GM19035 (cell line): Measurements from ENCODE around the gene ENPP4.
A peak's percentile ranks its signal among the peaks of the same experiment; 100 is the strongest.
"Not testable (repeated sequence)": the region's sequence is repeated elsewhere in the genome, so short reads cannot be mapped to it uniquely, and the experiment has no call there.

ENCODE experiments used
- ATAC-seq: cut with Tn5 transposase; IDR thresholded peaks from one replicate; pipeline ENCODE4 v1.9.1; 2021; ENCODE audit not compliant: unreplicated experiment

Gene ENPP4

DNA sequence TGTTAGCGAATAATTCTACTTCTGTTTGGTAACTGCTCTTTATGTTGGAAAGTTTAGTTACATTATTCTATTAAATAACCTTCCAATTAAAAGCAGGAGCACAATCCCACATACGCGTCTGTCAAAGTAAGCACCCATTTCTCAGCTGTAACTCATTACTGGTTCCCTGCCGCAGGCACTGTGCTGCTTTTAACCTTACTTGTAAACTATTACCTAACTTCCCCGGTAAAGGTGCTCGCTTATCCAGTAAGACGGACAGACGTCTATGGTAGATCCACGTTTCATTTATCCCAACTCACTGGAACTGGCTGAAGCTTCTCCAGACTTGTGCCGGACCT lies 529 bp upstream of the ENPP4 start:
- peak; percentile 12 for ATAC-seq

DNA sequence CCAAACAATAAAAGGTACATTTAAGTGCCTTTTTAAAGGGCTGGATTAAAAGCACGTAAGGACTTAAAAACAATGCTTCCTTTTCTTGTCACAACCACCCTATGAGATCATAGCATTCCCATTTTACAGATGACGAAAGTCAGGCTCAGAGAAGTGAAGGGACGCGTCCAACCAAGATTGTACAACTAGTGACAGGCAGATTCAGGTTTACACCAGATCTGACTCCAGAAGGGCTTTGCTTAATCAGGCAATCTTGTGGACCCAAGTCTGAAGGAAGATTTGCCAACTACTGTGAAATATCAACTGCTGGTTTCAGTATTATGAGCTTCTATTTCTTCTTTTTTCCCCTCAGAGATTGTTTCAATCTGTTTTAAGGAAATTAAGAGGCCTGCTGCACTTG lies 877 bp downstream of the ENPP4 start:
- ATAC-seq: no peak

- not testable (repeated sequence) for ATAC-seq
These were observed 1.5 kb downstream of the ENPP4 start for GRCh38 chr6:46131291-46131690.

DNA sequence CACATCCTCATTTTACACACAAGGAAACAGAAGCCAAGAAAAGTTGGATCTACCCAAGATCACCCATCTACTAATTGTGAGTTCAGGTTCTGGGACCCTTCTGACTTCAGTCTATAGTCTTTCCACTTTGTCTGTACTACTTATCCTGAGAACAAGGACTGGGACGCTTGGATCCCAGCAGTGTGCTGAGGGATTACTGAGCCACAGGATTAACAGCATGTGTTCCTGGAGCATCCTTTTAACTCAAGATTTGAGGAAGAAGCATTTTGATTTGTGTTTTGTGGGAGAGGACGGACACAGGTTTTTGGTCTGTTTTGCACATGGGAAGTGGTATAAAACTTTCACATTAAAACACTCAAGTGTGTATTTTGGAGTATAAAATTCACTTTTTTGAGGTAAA lies 4.4 kb downstream of the ENPP4 start:
- no peak for ATAC-seq

DNA sequence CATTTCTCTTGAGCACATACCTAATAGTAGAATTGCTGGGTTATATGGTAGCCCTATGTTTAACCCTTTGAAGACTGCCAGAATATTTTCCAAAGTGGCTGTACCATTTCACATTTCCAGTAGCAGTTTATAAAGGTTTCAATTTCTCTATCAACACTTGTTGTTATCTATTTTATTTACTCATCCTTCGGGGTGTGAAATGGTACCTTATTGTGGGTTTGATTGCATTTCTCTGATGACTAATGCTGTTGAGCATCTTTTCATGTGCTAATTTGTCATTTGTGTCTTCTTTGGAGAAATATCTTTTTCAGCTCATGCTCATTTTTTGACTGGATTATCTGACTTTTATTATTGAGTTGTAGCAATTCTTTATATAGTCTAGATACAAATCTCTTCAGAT lies 5.4 kb downstream of the ENPP4 start:
- ATAC-seq: no peak

GRCh38 chr6:46136831-46137230 lies 7.0 kb downstream of the ENPP4 start:
- ATAC-seq: no peak

DNA sequence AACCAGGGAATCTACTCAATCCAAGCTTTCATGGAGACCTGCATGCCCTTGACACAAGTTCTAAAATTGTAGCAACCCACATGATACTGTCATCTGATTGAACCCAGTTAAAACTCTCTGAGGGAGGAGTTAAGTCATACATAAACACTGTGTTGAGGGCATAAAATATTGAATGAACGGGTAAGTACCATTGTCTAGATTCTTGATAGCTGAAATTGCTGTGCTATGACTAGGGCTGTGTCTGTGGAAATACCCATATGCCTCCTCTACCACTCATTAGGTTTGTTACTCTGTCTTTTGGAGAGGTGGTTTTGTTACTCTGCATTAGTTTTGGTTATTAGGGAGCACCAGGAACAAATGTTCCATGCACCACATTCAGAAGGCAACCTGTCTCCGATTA lies 7.6 kb downstream of the ENPP4 start:
- ATAC-seq: peak; percentile 55

- peak; percentile 64 for ATAC-seq
These were observed 8.5 kb downstream of the ENPP4 start for GRCh38 chr6:46138281-46138680.

DNA sequence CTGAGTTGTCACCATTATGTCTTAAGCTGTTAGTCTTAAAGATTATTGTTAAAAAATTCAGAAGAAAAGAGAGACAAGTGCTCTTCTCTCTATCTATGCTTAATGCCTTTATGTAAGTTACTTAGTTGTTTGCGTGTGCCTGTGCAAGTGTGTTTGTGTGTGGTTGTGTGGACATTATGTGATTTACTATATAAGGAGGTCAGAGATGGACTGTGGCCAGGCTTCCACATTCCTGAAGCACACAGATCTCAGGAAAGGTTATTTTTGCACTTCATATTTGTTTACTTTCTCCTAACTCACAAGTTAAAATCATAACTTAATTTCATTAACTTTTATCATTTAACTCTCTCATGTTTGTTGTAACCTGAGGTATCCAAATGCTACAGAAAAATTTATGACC lies 14.5 kb downstream of the ENPP4 start:
- ATAC-seq: no peak

DNA sequence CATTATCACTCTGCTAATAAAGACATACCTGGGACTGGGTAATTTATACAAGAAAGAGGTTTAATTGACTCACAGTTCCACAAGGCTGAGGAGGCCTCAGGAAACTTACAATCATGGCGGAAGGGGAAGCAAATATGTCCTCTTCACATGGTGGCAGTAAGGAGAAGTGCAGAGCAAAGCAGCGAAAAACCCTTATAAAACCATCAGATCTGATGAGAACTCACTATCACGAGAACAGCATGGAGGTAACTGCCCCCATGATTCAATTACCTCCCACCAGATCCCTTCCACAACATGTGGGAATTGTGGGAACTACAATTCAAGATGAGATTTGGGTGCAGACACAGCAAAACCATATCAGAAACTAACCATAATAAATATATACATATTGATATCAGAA lies 19.3 kb downstream of the ENPP4 start:
- ATAC-seq: not testable (repeated sequence)

GRCh38 chr6:46156701-46157100 lies 26.9 kb downstream of the ENPP4 start:
- ATAC-seq: no peak

GRCh38 chr6:46159229-46159628 lies 29.4 kb downstream of the ENPP4 start:
- ATAC-seq: no peak

DNA sequence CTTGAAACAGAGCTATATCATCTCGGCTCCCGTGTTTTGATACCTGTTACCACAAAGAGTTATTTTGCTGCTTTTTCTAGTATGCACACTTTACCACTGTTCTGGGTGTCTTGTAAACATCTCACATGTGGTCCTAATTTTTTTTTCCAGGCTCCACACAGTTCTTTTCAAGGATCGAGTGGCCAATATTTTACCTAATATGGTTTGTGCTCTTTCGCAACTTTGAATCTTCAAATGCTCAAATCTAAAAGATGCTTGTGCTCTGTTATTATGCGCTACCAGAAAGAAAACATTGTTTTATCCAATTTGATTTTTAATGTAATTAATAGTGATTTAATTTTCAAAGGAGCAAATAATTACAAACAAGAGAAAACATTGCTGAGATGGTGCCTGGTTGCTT lies 30.3 kb downstream of the ENPP4 start:
- ATAC-seq: no peak

DNA sequence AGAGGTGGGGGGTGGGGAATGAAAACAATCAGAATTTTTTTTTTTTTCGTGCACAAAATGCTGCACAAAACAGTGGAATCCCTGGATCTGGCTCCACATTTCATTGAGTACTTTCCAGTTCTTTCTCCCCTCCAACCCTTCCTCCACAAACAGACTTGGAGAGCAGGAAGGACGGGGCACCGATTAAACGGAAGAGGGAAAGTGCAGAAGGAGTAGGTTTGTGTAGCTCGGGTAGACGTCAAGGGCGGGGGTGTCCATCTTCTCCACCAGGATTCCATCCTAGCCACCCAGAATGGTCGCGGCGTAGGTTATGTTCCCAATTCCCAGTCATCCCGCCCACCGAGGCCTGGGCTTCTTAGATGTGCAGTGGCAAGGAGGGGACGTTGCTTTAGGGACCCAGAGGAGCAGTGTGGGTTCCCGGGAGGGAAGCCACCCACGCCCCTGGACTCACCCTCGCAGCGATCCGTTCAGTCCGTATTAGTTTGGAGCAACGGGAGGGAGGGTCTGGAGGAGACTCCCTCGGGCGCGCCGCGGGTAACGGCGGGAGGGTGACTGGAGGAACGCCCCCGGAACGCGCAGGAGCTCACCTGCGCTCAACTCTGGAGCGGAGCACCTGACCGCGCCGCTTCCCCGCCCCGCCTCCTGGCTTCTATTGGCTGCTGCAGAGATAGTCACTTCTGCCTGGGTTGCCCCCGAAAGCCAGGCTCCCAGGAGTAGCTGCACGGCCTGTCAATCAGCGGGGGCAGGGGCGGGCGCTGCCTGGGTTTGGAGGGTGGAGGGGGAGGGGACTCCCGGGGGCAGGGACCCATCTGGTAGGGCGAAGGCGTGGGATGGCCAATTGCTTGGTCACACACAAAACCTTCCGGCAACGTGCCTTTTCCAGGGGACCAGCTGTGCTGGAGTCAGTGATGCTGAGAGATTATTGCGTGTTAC lies 40.8 kb downstream of the ENPP4 start, which contains the start of gene ENPP5:
ENPP5 (minus strand) TSS at position 624 of the 933 bp plus-strand sequence. CDS start 2,718 bp downstream, outside the sequence.
- peak; percentile 89 for ATAC-seq

DNA sequence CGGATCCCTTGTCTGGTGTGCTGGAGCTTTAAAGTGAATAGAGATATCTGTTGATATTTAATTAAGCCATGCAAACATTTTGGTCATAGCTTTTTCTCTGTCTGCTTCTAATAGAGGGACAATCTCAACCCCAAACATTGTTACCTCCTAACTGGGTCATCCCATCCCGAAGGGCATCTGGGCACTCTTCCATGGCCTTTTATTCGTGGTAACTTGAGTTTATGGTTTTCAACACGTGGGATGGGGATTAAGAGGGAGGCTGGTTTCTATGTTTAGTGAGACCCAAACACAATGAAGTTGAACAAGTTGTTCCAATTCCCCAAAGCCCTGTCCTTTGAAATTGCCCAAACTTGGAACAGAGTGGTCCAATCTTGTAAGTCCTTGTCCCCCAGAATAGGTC lies 42.4 kb downstream of the ENPP4 start:
- ATAC-seq: no peak

DNA sequence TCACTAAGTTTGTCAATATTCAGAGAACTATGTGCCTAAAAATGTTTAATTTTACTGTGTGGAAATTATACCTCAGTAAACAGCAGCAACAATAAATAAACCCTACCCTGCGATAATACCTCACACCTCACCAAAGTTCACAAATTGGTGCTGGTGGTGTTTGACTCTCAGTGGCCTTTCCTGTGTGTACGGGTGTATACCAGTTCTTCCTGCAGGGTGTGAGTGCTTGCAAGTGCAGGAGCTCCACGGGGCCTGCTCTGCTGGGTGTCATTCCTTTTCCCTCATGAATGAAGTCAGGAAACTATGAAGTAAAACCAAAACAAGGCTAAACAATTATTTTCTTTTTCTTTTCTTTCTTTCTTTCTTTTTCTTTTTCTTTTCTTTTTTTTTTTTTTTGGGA lies 45.1 kb downstream of the ENPP4 start:
- ATAC-seq: no peak

DNA sequence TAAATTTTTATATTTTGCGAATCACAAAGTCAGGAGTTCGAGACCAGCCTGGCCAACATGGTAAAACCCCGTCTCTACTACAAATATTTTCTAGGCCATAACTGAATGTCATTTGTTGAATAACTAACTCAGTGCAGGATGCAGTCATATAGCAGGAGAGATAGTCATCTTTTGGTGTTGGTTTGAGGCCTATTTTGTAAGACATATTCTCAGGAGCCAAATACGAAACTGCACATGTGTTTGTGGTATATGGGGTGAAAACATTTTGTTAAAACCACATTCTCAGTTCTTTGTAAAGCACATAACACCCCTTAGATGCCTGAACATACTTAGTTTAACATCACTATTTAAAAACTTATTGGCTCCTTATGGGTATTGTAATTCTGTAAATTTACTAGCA lies 45.7 kb downstream of the ENPP4 start:
- ATAC-seq: peak; percentile 74

- ATAC-seq: peak; percentile 51
These were observed 46.2 kb downstream of the ENPP4 start for GRCh38 chr6:46175976-46176375.

DNA sequence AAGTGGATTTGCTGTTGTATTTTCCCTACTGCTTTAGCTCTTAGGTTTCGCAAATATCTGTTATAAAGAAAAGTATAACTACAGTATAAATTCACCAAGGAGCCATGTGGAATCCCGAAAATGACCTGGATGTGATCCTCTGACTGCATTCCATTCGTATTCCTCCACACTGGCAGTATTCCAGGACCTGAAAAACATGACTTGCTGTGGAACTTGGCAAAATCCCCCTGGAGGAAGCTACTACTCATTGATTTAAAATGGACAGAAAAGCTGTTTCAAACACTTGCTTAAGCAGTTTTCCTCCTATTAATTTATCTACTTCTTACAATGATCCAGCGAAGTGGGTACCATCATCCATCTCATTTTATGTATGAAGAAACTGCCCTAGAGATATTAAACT lies 54.3 kb downstream of the ENPP4 start:
- ATAC-seq: no peak

GRCh38 chr6:46186583-46186982 lies 56.8 kb downstream of the ENPP4 start:
- ATAC-seq: no peak

DNA sequence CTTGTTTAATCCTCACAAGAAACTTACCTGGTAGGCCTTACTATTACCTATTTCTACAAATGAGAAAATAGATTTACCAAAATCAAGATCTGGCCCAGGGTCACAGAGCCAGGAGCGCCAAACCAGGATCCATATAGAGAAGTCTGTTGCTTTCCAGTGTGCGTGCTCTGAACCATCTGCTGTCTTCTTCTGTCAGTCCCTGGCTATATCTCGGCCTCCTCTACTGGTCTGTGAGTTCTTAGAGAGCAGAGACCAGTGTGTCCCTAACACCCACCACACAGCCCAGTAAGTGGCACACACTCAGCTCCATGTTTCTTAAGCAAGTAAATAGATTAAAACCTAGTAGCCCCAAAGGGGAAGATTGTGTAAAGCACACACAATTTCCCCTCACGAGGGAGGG lies 59.9 kb downstream of the ENPP4 start:
- no peak for ATAC-seq

DNA sequence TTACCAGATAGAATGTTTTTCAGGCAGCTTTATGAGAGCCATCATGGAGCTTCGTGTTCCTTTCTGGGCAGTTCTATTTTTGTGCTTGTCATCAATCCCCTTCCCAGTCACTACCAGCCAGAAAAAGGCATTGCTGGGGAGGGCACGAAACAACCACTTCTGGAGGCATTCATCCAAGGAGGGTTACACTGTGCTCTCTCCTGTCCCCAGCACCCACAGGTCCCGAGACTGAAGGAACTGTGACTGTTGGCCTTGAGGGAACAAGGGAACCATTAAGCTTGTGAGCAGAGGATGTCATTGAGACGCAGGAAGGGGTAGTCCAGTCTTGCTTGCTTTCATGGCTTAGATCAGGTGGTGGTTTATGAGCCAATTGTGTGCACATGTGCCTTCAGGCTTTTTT lies 61.1 kb downstream of the ENPP4 start:
- no peak for ATAC-seq

GRCh38 chr6:46191961-46192360 lies 62.2 kb downstream of the ENPP4 start:
- no peak for ATAC-seq
